GM21723 (cell line): ENCODE measurements around the gene PSMD2.
"Not testable (repeated sequence)": the region's sequence is repeated elsewhere in the genome, so short reads cannot be mapped to it uniquely, and the experiment has no call there.

Source experiments
- ATAC-seq: cut with Tn5 transposase; IDR thresholded peaks from one replicate; pipeline ENCODE4 v1.9.1; 2021; ENCODE audit warnings: mild to moderate bottlenecking, moderate library complexity; ENCODE audit not compliant: unreplicated experiment

PSMD2 gene

DNA sequence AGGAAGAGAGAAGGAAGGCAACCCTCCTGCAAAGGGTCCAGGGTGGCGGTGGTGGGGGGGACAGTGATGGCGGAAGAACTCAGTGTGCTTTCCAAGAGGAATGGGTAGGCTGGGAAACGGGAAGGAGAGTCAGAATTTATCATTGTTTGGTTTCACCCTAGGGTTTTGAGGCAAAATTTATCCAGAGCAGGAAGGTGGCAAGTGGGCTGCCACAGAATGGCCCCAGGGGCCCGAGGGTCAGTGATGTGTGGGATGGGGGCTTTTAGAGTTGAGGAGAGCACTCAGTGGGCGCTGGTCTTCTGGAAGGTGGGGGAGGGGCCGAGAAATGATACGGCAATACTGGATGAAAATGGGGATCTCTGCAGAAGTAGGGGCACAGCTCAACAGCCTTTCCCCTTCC lies 38.9 kb downstream of the PSMD2 start:
- ATAC-seq: no peak

DNA sequence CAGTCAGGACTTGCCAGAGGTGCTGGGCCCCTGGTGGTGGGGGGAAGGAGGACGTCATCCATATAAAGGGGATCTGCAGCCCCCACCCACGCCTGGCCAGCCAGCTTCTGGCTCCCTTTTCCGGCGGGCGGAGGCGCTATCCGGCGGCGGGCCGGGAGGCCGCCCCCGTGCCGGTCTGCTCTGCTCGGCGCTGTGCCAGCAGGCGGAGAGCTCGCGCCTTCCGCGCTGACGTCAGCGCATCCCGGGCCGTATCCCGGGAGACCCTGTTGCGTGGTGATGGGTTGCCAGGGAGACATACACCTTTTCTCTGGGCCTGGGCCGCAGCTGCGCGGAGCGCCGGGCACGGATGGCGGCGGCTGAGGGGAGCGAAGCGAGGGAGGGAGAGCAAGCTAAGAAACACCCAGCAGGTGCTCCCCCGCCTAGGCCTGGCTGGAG lies 39.5 kb downstream of the PSMD2 start:
- ATAC-seq: no peak

DNA sequence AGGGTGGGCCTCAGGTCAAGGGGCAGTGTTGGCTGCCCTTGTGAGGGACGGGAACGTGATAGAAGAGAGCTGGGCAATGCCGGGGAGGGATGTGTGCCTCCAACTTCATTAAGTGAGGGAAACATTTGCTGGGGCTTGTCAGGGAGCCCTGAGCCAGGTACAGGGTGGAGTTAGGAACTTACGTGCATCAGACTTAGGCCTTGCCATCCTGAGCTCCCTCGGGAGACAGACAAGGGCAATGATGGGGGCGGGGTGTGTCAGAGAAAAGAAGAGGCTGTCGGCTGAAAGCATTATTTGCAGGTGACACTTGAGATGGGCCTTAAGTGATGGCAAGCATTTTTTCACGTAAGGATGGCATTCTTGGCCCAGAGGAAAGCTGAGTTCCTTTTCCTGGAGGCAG lies 40.0 kb downstream of the PSMD2 start:
- ATAC-seq: no peak

DNA sequence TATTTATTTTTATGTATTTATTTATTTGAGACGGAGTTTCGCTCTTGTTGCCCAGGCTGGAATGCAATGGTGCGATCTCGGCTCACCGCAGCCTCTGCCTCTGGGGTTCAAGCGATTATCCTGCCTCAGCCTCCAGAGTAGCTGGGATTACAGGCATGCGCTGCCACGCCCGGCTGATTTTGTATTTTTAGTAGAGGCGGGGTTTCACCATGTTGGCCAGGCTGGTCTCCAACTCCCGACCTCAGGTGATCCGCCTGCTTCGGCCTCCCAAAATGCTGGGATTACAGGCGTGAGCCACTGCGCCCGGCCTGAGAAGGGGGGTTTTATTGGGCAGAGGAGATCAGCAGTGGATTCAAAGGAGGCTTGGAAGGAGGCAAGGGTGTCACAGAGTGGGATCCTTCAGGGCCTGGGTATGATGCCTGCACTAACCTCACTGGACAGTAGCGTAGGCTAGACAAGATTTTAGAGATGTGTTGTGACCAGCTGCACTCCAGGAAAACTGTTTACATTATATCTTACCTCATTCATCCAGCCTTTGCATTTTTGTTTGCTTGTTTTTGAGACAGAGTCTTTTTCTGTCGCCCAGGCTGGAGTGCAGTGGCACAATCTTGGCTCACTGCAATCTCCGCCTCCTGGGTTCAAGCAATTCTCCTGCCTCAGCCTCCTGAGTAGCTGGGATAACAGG lies 40.6 kb downstream of the PSMD2 start:
- ATAC-seq: not testable (repeated sequence)

DNA sequence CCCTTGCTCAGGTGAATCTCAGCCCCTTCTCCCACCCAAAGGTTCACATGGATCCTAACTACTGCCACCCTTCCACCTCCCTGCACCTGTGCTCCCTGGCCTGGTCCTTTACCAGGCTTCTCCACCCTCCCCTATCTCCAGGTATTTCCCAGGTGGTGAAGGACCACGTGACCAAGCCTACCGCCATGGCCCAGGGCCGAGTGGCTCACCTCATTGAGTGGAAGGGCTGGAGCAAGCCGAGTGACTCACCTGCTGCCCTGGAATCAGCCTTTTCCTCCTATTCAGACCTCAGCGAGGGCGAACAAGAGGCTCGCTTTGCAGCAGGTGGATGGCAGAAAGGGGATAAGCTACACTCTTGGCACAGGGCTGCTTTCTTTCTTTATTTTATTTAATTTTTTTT lies 42.9 kb downstream of the PSMD2 start:
- ATAC-seq: no peak

DNA sequence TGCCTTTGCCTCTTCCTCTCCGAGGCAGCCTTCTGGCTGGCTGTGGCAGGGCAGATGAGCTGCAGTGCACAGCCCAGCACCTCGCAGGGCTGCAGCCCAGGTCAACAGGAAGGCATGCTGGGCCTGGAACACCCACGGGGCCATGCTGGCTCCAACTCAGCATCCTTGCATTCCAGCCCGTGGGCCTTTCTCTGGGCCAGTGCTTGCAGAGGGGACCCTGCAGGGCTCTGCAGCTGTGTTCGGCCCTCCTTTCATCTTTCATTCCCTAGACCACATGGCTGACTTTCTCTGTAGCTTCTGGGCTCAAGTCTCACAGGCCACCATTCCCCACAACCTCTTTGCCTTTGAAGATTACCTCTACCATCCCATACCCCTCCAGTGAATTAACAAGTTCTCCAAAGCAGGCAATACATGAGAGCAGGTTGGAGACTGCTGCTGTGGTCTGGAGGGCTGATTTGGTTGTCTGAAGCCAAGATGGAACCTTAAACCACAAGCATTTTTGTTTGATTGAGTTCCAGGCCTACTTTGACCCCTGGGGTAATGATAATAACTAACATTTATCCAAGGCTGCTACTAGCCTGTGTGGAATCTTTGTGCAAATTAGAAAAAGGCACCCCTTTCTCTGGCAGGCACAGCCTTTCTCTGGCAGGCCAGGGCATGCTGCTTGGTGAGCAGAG lies 44.3 kb downstream of the PSMD2 start:
- no peak for ATAC-seq

DNA sequence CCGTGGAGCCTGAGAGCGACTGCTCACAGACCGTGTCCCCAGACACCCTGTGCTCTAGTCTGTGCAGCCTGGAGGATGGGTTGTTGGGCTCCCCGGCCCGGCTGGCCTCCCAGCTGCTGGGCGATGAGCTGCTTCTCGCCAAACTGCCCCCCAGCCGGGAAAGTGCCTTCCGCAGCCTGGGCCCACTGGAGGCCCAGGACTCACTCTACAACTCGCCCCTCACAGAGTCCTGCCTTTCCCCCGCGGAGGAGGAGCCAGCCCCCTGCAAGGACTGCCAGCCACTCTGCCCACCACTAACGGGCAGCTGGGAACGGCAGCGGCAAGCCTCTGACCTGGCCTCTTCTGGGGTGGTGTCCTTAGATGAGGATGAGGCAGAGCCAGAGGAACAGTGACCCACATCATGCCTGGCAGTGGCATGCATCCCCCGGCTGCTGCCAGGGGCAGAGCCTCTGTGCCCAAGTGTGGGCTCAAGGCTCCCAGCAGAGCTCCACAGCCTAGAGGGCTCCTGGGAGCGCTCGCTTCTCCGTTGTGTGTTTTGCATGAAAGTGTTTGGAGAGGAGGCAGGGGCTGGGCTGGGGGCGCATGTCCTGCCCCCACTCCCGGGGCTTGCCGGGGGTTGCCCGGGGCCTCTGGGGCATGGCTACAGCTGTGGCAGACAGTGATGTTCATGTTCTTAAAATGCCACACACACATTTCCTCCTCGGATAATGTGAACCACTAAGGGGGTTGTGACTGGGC lies 45.7 kb downstream of the PSMD2 start:
- ATAC-seq: no peak

DNA sequence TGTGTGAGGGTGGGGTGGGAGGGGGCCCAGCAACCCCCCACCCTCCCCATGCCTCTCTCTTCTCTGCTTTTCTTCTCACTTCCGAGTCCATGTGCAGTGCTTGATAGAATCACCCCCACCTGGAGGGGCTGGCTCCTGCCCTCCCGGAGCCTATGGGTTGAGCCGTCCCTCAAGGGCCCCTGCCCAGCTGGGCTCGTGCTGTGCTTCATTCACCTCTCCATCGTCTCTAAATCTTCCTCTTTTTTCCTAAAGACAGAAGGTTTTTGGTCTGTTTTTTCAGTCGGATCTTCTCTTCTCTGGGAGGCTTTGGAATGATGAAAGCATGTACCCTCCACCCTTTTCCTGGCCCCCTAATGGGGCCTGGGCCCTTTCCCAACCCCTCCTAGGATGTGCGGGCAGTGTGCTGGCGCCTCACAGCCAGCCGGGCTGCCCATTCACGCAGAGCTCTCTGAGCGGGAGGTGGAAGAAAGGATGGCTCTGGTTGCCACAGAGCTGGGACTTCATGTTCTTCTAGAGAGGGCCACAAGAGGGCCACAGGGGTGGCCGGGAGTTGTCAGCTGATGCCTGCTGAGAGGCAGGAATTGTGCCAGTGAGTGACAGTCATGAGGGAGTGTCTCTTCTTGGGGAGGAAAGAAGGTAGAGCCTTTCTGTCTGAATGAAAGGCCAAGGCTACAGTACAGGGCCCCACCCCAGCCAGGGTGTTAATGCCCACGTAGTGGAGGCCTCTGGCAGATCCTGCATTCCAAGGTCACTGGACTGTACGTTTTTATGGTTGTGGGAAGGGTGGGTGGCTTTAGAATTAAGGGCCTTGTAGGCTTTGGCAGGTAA lies 46.5 kb downstream of the PSMD2 start:
- no peak for ATAC-seq

DNA sequence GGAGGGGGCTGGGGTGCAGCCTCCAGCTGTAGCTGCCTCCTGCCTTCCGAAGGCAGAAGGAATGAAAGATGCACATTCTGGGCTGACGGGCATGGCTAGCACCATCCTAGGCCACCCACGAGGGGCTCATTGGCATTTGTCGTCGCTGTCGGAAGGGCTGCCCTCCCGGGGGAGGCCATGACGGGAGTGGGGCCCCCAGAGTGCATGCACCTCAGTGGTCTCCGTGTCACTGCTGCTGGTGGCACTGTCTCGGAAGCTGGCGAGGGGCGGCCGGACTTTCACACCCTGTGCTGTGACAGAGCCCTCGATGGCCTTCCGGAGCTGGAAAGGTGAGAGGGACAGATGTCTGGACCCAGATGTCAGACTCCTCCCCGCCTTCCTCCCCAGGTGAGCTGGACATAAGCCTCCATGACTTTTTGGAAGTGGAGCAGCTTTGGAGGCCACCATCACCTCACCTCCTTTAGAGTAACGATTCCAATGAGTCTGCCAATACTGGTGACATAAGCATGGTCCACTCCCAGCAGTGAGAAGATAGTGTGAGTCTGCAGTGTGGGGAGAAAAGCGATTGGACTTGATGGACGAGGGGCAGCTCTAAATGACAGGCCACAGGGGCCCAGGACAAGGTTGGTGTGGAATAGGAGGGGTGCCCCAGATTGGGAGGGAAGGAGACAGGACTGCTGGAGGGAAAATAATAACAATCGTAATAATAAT lies 47.6 kb downstream of the PSMD2 start:
- no peak for ATAC-seq

DNA sequence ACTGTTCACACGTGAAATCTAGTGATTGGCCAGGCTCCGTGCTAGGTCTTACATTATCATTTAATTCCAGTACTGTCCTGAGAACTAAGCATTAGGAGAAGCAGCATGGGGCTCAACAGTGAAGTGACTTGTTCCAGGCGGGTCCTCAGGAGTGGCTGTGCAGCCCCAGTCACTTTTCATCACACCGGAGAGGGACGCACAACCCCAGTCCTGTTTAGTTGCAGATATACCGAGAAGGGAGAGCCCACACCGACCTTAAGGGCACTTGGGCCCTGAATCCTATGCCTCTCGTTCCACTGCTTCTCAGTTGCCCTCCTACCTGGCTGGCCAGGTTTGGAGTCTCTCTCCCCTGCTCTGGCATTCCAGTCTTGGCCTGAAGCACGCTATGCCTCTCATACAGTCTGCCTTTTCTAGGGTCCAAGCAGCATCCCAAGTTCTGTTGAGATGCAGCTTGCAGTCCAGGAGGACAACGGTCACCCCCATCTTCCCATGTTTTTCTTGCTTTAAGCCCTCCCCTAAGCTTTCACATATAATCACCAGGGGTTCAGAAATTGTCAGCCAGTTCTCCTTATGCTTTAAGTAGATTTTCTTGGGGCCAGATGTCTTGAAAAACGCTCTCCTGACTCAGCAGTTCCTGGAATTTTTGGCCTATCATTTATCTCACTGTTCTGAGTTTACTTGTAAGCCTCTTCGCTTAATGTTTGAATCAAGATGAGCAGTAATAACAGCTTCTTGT lies 48.4 kb downstream of the PSMD2 start:
- no peak for ATAC-seq

DNA sequence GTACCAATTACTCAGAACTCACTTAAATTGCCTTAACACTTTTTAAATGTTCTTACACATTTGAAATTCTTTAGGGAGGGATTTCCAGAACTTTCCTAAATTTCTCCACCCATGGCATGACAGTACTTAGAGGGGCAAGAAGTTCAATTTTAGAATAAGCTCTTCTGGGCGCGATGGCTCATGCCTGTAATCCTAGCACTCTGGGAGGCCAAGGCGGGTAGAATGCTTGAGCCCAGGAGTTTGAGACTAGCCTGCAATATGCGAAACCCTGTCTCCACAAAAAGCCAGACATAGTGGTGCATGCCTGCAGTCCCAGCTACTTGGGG lies 49.0 kb downstream of the PSMD2 start:
- ATAC-seq: no peak

DNA sequence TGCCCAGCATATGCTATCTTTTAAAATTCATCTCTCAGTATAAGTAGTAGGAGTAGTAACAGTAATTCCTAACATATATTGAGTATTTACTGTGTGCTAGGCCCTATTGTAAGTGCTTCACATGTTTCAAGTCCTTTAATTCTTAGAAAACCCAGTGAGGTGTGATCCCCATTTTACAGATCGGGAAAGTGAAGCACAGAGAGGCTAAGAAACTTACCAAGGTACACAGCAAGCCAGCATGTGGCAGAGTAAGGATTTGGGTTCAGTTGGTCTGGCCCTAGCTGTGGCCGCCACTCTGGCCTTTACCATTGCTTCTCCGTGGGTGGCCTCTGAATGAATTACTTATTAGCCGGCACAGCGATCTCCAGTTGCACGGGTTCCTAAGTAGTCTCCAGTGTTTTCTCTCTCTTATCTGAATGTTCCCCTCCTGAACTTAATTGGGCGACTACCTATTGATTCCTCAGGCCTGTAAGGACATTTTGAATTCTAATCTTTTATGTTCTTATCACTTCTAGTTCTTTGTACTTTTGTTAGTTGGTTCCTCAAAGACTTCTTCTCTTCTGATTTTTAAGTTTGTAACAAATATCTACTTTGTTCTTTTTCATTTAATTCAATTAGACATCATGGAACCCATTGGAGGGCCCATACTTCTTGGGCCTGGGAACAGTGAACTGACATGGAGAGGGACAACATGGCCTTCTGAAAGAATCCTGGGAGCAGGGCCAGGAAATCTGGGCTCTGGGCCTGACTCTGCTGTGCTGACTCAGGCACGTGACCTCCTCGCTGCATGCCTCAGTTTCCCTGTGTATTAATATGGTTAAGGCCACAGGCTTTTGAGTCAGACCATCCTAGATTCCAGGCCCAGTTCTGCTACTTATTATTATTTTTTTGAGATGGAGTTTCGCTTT lies 50.8 kb downstream of the PSMD2 start:
- no peak for ATAC-seq

DNA sequence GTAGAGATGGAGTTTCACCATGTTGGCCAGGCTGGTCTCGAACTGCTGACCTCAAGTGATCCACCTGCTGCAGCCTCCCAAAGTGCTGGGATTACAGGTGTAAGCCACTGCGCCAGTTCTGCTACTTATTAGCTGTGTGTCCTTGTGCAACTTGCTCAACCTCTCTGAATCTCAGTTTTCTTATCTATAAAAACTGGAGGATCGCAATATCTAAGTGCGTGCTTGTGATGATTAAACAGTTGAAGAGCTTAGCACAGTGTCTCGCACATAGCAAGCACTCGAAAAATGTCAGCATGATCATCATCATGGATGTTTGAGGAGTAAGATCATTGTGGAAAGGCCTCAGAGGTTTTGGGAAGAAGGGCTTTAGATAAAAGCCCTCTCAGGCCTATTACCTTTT lies 51.6 kb downstream of the PSMD2 start:
- ATAC-seq: no peak

DNA sequence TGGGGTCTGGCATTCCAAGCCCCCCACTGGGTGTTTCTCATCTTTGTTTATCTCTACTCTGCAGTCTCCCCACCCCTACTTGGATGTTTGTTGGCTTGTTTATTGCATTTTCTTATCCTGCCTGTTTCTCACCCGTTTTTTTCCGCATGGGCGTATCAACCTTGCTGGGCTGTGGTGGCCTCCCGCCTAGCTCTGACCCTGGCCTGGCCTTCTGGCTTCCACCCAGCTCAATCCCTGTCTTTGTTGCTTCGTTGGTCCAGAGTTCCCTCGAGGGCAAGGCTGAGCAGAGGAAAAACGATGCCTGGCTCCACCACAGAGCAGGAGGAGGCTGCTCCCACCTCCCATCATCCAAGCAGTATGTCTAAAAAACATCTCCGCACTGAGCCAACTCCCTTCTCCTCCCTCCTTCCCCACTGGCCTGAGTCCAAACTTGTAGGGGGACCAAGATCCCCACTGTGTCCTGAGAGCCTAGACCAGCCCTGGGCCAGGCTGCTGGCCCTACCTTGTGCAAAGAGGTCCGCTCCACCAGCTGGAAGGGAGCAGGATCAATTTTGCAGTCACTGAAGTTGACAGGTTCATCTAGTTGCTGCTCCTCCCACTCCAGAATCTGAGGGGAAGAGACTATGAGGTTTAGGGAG lies 52.6 kb downstream of the PSMD2 start:
- no peak for ATAC-seq

DNA sequence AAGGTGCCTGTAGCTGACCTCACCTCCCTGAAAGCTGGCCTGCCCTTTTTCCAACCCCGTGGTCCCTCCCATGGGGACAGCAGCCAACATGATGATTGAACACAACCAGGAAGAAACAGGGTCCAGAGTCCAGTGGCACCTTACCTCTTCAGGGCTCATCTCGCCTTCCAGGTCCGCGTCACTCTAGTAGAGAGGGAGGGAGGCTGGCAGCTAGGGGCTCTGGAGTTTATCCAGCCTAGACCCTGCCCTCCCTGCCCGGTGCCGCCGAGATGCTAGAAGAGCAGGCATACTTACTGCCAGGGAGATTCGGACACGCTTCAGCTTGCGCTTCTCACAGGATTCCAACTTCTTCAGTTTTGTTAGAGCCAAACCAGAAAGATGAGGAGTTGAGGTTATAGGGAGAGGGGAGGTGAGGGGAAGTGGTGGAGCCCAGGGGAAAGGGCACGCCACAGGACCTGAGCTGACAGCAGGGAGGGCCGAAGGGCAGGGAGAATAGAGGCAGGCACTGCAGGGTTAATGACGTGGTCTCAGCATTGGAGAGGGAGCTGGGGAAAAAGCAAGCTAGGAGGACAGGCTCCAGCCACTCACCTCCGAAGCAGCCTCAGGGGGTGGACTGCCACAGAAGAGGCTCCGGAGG lies 53.2 kb downstream of the PSMD2 start:
- no peak for ATAC-seq

DNA sequence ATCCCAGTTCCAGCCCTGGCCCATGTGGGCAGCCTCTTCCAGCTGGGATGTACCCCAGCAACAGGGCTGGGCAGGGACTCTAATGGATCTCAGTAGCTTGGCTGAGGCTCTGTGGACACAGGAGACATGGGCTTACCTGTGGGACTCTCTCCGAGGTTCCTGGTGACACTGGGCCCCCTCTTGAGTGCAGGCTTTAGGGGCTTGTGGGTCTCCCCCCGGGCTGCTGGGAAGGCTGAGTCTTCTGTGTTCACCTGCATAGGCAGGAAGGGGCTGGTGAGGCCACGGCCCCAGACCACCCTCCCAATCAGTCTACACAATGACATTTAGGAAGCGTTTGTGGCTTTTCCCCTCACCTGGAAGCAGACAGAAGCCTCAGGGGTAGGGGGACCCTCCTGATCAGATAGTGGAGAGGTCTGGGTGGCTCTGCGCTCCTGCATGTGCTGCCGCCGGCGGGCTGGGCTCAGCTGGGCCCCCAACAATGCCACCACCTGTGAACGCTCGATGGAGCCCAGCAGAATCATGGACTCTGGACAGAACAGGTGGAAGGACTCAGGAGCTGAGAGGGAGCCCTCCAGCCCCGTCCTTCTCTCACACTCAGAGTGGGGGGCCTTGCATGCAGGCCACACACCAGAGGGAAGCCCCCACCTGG lies 54.0 kb downstream of the PSMD2 start:
- no peak for ATAC-seq

DNA sequence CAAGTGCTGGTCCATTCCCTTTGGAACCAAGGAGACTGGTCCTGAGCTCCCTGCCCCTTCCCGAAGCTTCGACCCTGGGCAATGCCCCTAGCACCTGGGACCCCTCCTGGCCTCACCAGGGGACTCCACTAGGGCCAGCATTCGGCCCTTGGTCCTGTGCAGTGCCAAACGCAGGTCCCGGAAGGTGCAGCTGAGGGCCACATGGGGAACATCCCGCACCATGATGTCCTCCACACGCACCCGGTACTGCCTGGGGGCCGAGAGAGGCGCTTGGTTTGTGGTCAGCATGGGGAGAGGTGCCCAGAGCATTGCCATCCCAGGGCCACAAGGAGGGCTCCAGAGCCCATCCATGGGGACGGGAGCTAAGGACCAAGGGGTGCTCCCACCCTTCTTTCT lies 54.5 kb downstream of the PSMD2 start:
- no peak for ATAC-seq
